ENCODE results near the gene MLLT10. TPM values are rescaled to one million over a fixed set of nuclear protein-coding genes. Genes with fewer than 3 reads are reported as not detected.

The MLLT10 gene
- total and polyA plus RNA-seq, 2 donors (not counting 3 experiments of a cell fraction or from before 2014, with no cell fraction given) = 35.4 to 54.0 TPM

- Histone ChIP-seq H3K27ac (ENCODE audit: insufficient read depth, low read depth, low read length) (no peak overlapping the region), H3K36me3 (ENCODE audit: control insufficient read depth in 2 of 2, extremely low read depth in 1 of 2, insufficient read depth in 2 of 2, low read length in 2 of 2) (no peaks in the 10 kb centered on the region), H3K9me3 (replicated peaks; ENCODE audit: control insufficient read depth, insufficient read depth, low read length) (no peaks in the 10 kb centered on the region), H3K9me1 (replicated peaks; ENCODE audit: control insufficient read depth, extremely low read depth, insufficient read depth, low read length) (peaks cover 5% of the 10 kb centered on the region), H2AFZ (ENCODE audit: low read depth, low read length) (no peak overlapping the region), H3K9ac (replicated peaks; ENCODE audit: extremely low read depth, insufficient read depth, low read length) (no peak overlapping the region), H3K27me3 (ENCODE audit: control insufficient read depth in 2 of 2, insufficient read depth in 2 of 2, low read length in 2 of 2) (no peaks in the 10 kb centered on the region), H3K4me2 (ENCODE audit: insufficient read depth, low read length) (no peak overlapping the region), H3K79me2 (ENCODE audit: control insufficient read depth, insufficient read depth, low read length) (peaks cover 10% of the 10 kb centered on the region), H4K20me1 (replicated peaks; ENCODE audit: control insufficient read depth, extremely low read depth, insufficient read depth, low read length) (no peaks in the 10 kb centered on the region), H3K4me3 (replicated peaks in 1 of 3; ENCODE audit: insufficient read depth in 1 of 3, low read depth in 1 of 3, low read length in 3 of 3) (no peak overlapping the region), H3K4me1 (ENCODE audit: control insufficient read depth, extremely low read depth, insufficient read depth, low read length) (no peaks in the 10 kb centered on the region)
- no TSS peak for BruUV-seq (replicated peaks)
- TF ChIP-seq POLR2AphosphoS5 (IDR thresholded peaks at IDR 0.05; ENCODE audit: insufficient read depth, low read depth, low read length) (no peak), EZH2 (IDR thresholded peaks at IDR 0.05; ENCODE audit: borderline replicate concordance, low read depth, low read length, severe bottlenecking) (no peak), POLR2A (IDR thresholded peaks at IDR 0.05; ENCODE audit: low read depth, low read length) (no peak), JUN (IDR thresholded peaks at IDR 0.05; ENCODE audit: borderline replicate concordance, insufficient read depth, insufficient read length, low read depth) (no peak), GATA2 (IDR thresholded peaks at IDR 0.05; ENCODE audit: insufficient read depth, insufficient read length, low read depth, low read length) (no peak), FOS (IDR thresholded peaks at IDR 0.05; ENCODE audit: borderline replicate concordance, insufficient read depth, low read length) (no peak)
- no peak for DNase-seq (ENCODE audit: low read depth, low spot score)
- FAIRE-seq = no peak
- ChIA-PET POLR2A (no interaction called here), CTCF (interaction anchor here (1.2 kb wide), 1 partner anchor 8 kb away, joined by 3 read pairs; no protein-coding TSS in a partner anchor)
- dilution Hi-C loops (cut with MboI; ENCODE audit: extremely low pct_ligation_motif_present, low sequenced_read_pairs) = no loop called here
- intact Hi-C loops (cut with micrococcal nuclease) = no loop called here
Measured at GRCh38 chr10:21681156-21681555, 147.1 kb downstream of the MLLT10 start.

GRCh38 chr10:21687266-21688008 lies 153.4 kb downstream of the MLLT10 start:
- Histone ChIP-seq H4K20me1 (replicated peaks; ENCODE audit: control insufficient read depth, extremely low read depth, insufficient read depth, low read length) (no peaks in the 10 kb centered on the region), H3K9me3 (replicated peaks; ENCODE audit: control insufficient read depth, insufficient read depth, low read length) (no peaks in the 10 kb centered on the region), H3K4me2 (ENCODE audit: insufficient read depth, low read length) (no peak overlapping the region), H3K4me1 (ENCODE audit: control insufficient read depth, extremely low read depth, insufficient read depth, low read length) (no peaks in the 10 kb centered on the region), H3K36me3 (ENCODE audit: control insufficient read depth in 2 of 2, extremely low read depth in 1 of 2, insufficient read depth in 2 of 2, low read length in 2 of 2) (peaks cover 0 to 2% of the 10 kb centered on the region in 2 experiments), H3K79me2 (ENCODE audit: control insufficient read depth, insufficient read depth, low read length) (peaks cover 1% of the 10 kb centered on the region), H3K27me3 (ENCODE audit: control insufficient read depth in 2 of 2, insufficient read depth in 2 of 2, low read length in 2 of 2) (no peaks in the 10 kb centered on the region), H3K4me3 (replicated peaks in 1 of 3; ENCODE audit: insufficient read depth in 1 of 3, low read depth in 1 of 3, low read length in 3 of 3) (no peak overlapping the region), H3K9me1 (replicated peaks; ENCODE audit: control insufficient read depth, extremely low read depth, insufficient read depth, low read length) (no peaks in the 10 kb centered on the region), H3K27ac (ENCODE audit: insufficient read depth, low read depth, low read length) (no peak overlapping the region), H3K9ac (replicated peaks; ENCODE audit: extremely low read depth, insufficient read depth, low read length) (no peak overlapping the region), H2AFZ (ENCODE audit: low read depth, low read length) (no peak overlapping the region)
- BruUV-seq (replicated peaks) = no TSS peak
- POLR2A ChIA-PET = no interaction called here
- TF ChIP-seq FOS (IDR thresholded peaks at IDR 0.05; ENCODE audit: borderline replicate concordance, insufficient read depth, low read length) (no peak), GATA2 (IDR thresholded peaks at IDR 0.05; ENCODE audit: insufficient read depth, insufficient read length, low read depth, low read length) (no peak), MYC (IDR thresholded peaks at IDR 0.05; ENCODE audit: low read depth, low read length) (no peak), JUN (IDR thresholded peaks at IDR 0.05; ENCODE audit: borderline replicate concordance, insufficient read depth, insufficient read length, low read depth) (no peak), POLR2A (IDR thresholded peaks at IDR 0.05; ENCODE audit: low read depth, low read length) (no peak), EZH2 (IDR thresholded peaks at IDR 0.05; ENCODE audit: borderline replicate concordance, low read depth, low read length, severe bottlenecking) (no peak), POLR2AphosphoS5 (IDR thresholded peaks at IDR 0.05; ENCODE audit: insufficient read depth, low read depth, low read length) (no peak)
- TF ChIP-seq, protein P1, sequence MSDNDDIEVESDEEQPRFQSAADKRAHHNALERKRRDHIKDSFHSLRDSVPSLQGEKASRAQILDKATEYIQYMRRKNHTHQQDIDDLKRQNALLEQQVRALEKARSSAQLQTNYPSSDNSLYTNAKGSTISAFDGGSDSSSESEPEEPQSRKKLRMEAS (IDR thresholded peaks at IDR 0.05; ENCODE audit: insufficient read depth, insufficient read length) = no peak
- TF ChIP-seq, protein P2, sequence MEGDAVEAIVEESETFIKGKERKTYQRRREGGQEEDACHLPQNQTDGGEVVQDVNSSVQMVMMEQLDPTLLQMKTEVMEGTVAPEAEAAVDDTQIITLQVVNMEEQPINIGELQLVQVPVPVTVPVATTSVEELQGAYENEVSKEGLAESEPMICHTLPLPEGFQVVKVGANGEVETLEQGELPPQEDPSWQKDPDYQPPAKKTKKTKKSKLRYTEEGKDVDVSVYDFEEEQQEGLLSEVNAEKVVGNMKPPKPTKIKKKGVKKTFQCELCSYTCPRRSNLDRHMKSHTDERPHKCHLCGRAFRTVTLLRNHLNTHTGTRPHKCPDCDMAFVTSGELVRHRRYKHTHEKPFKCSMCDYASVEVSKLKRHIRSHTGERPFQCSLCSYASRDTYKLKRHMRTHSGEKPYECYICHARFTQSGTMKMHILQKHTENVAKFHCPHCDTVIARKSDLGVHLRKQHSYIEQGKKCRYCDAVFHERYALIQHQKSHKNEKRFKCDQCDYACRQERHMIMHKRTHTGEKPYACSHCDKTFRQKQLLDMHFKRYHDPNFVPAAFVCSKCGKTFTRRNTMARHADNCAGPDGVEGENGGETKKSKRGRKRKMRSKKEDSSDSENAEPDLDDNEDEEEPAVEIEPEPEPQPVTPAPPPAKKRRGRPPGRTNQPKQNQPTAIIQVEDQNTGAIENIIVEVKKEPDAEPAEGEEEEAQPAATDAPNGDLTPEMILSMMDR (IDR thresholded peaks at IDR 0.05; ENCODE audit: extremely low read depth in 1 of 2, insufficient read depth in 1 of 2, low read depth in 1 of 2, low read length in 2 of 2) = no peak
- DNase-seq (ENCODE audit: low read depth, low spot score) = no peak
- dilution Hi-C loops (cut with MboI; ENCODE audit: extremely low pct_ligation_motif_present, low sequenced_read_pairs) (no loop called here), intact Hi-C loops (cut with micrococcal nuclease) (no loop called here)
- CTCF ChIA-PET = no interaction called here
- FAIRE-seq = no peak

All from endothelial cell of umbilical vein (primary cell).